Measurements from ENCODE around the gene MAP10. TPM values are rescaled to one million over a fixed set of nuclear protein-coding genes. Genes with fewer than 3 reads are reported as not detected.

MAP10 gene
- total and polyA plus RNA-seq, 10 donors, result 1.2 to 4.9 (median 2.2) TPM

- 60 to 80% (median 65%) methylated on average over 3 of the region's 3 CpGs for WGBS, 5 donors
- no peak overlapping the region for H3K27ac ChIP-seq
- intact Hi-C loops (cut with DNase I; ENCODE audit: low total_unique reads), result no loop called here
- no peak for TF ChIP-seq POLR2AphosphoS5 (IDR thresholded peaks at IDR 0.05)
- no peak for TF ChIP-seq POLR2A (IDR thresholded peaks at IDR 0.05)
- no peak for TF ChIP-seq CTCF (IDR thresholded peaks at IDR 0.05 in 8 of 11, conservative IDR thresholded peaks at IDR 0.05 in 3 of 11)
- no peaks in the 10 kb centered on the region for H3K27me3 ChIP-seq (replicated peaks in 1 of 7)
- no peaks in the 10 kb centered on the region for H3K9me3 ChIP-seq
- H3K4me3 ChIP-seq, result no peak overlapping the region
- H3K36me3 ChIP-seq, result no peaks in the 10 kb centered on the region
- DNase-seq, result no peak
- H3K4me1 ChIP-seq, result peaks cover 0 to 11% (median 5%) of the 10 kb centered on the region in 6 donors
Observed at GRCh38 chr1:232795497-232796053, 9.6 kb upstream of the MAP10 start.

GRCh38 chr1:232797856-232798510, 7.2 kb upstream of the MAP10 start:
- DNase-seq, result no peak
- intact Hi-C loops (cut with DNase I; ENCODE audit: low total_unique reads), result no loop called here
- WGBS, 5 donors, result 71 to 82% (median 75%) methylated on average over 6 of the region's 6 CpGs
- Histone ChIP-seq H3K4me1 (peaks cover 0 to 11% (median 5%) of the 10 kb centered on the region in 6 donors), H3K4me3 (no peak overlapping the region), H3K9me3 (no peaks in the 10 kb centered on the region), H3K27me3 (replicated peaks in 1 of 7) (no peaks in the 10 kb centered on the region), H3K36me3 (no peaks in the 10 kb centered on the region), H3K27ac (peak overlapping the region in 1 of 8 donors; percentile 14)
- TF ChIP-seq CTCF (IDR thresholded peaks at IDR 0.05 in 8 of 11, conservative IDR thresholded peaks at IDR 0.05 in 3 of 11), result no peak
- no peak for TF ChIP-seq POLR2A (IDR thresholded peaks at IDR 0.05)
- TF ChIP-seq POLR2AphosphoS5 (IDR thresholded peaks at IDR 0.05), result no peak

- intact Hi-C loops (cut with DNase I; ENCODE audit: low total_unique reads), result no loop called here
- Histone ChIP-seq H3K4me1 (peaks cover 0 to 8% (median 3%) of the 10 kb centered on the region in 6 donors), H3K4me3 (no peak overlapping the region), H3K9me3 (no peaks in the 10 kb centered on the region), H3K27ac (no peak overlapping the region), H3K27me3 (replicated peaks in 1 of 7) (no peaks in the 10 kb centered on the region), H3K36me3 (no peaks in the 10 kb centered on the region)
- 89 to 96% (median 93%) methylated on average over 2 of the region's 2 CpGs for WGBS, 5 donors
- TF ChIP-seq CTCF (IDR thresholded peaks at IDR 0.05 in 8 of 11, conservative IDR thresholded peaks at IDR 0.05 in 3 of 11) (no peak), POLR2A (IDR thresholded peaks at IDR 0.05) (no peak), POLR2AphosphoS5 (IDR thresholded peaks at IDR 0.05) (no peak)
- DNase-seq, result no peak
Observed at GRCh38 chr1:232798920-232799319, 6.3 kb upstream of the MAP10 start.

DNA sequence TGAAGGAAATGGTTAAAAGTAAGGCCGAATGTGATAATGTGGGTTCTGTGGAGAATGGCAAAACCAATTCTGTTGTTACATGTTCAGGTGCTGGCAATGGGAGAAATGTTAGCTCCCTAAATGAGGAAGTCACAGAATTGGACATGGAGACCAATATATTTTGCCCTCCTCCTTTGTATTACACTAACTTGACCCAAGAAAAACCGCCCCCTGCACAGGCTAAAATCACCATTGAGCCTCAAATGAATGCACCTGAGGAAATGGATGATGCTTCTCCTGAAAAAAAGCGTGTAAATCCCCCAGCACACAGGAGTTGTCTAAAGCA, 932 bp downstream of the MAP10 start:
- no peak for DNase-seq
- TF ChIP-seq POLR2A (IDR thresholded peaks at IDR 0.05), result no peak
- TF ChIP-seq CTCF (IDR thresholded peaks at IDR 0.05 in 8 of 11, conservative IDR thresholded peaks at IDR 0.05 in 3 of 11), result no peak
- no peak for TF ChIP-seq POLR2AphosphoS5 (IDR thresholded peaks at IDR 0.05)
- H3K27me3 ChIP-seq (replicated peaks in 1 of 7), result no peaks in the 10 kb centered on the region

More for the DNA sequence above, 932 bp downstream of the MAP10 start:
- peaks cover 0 to 47% (median 34%) of the 10 kb centered on the region in 8 donors for H3K9me3 ChIP-seq
- WGBS, 5 donors, result 63 to 78% (median 75%) methylated on average over 3 of the region's 3 CpGs
- intact Hi-C loops (cut with DNase I; ENCODE audit: low total_unique reads), result no loop called here
- peak overlapping the region in 7 of 8 donors; percentile 59 to 79 (median 61) for H3K4me3 ChIP-seq
- peak overlapping the region in 5 of 8 donors; percentile 73 to 85 (median 79) for H3K27ac ChIP-seq
- H3K36me3 ChIP-seq, result no peaks in the 10 kb centered on the region
- H3K4me1 ChIP-seq, result peaks cover 7 to 35% (median 16%) of the 10 kb centered on the region in 6 donors
